Chondrocyte (in vitro differentiated cells): ENCODE data around the gene USP6NL. TPM values are rescaled to one million over a fixed set of nuclear protein-coding genes. Genes with fewer than 3 reads are reported as not detected.
"Not testable (repeated sequence)": the region's sequence is repeated elsewhere in the genome, so short reads cannot be mapped to it uniquely, and the experiment has no call there.

Source experiments
- DNase-seq: peaks from one replicate; pipeline ENCODE4 v3.0.0; 2021; ENCODE audit warnings: mixed read lengths, low spot score
- H3K27ac Mint-ChIP-seq: one replicate; pipeline ENCODE4 v1.8.0; 2021; ENCODE audit warnings: mild to moderate bottlenecking, moderate library complexity, mixed read lengths; ENCODE audit not compliant: unreplicated experiment
- H3K27me3 Mint-ChIP-seq: 2 replicates; pipeline ENCODE4 v1.8.0; 2021; ENCODE audit warnings: low read depth, mixed read lengths
- H3K36me3 Mint-ChIP-seq: 2 replicates; pipeline ENCODE4 v1.8.0; 2021; ENCODE audit warnings: low read depth, mixed read lengths
- H3K4me1 Mint-ChIP-seq: 2 replicates; pipeline ENCODE4 v1.8.0; 2021; ENCODE audit warnings: low read depth, mild to moderate bottlenecking, mixed read lengths
- H3K4me3 Mint-ChIP-seq: one replicate; pipeline ENCODE4 v1.8.0; 2021; ENCODE audit warnings: mild to moderate bottlenecking, moderate library complexity, mixed read lengths; ENCODE audit not compliant: unreplicated experiment
- H3K9me3 Mint-ChIP-seq: 2 replicates; pipeline ENCODE4 v1.8.0; 2021; ENCODE audit warnings: low read depth, mixed read lengths
- CTCF ChIP-seq: fragments of 200-600 bp; sonication (generic); IDR thresholded peaks from 2 replicates; pipeline ENCODE4 v1.5.0; 2021; ENCODE audit warnings: antibody characterized with exemption, mild to moderate bottlenecking, moderate library complexity
- total RNA-seq: library from RNA; stranded (reverse); gene quantifications from 3 replicates; pipeline ENCODE4 v1.2.1, GENCODE V29; 2021

Gene USP6NL
- total RNA-seq, 1 donor from 2014 or later = 12.3 TPM

- Mint-ChIP-seq H3K36me3 (no peaks in the 10 kb centered on the region), H3K4me3 (no peak overlapping the region), H3K9me3 (peaks cover 2% of the 10 kb centered on the region), H3K27me3 (peaks cover 20% of the 10 kb centered on the region), H3K4me1 (no peaks in the 10 kb centered on the region), H3K27ac (no peak overlapping the region)
- TF ChIP-seq CTCF = no peak
- DNase-seq = no peak
These were observed 170.9 kb downstream of the USP6NL start for GRCh38 chr10:11440250-11441150.

- TF ChIP-seq CTCF = no peak
- Mint-ChIP-seq H3K4me3 (no peak overlapping the region), H3K27ac (no peak overlapping the region), H3K36me3 (no peaks in the 10 kb centered on the region), H3K9me3 (peaks cover 2% of the 10 kb centered on the region), H3K4me1 (no peaks in the 10 kb centered on the region), H3K27me3 (peaks cover 23% of the 10 kb centered on the region)
- DNase-seq = no peak
These were observed 171.9 kb downstream of the USP6NL start for GRCh38 chr10:11439523-11440053.

GRCh38 chr10:11437391-11438142, 173.9 kb downstream of the USP6NL start:
- DNase-seq = no peak
- Mint-ChIP-seq H3K9me3 (peaks cover 2% of the 10 kb centered on the region), H3K36me3 (no peaks in the 10 kb centered on the region), H3K4me3 (no peak overlapping the region), H3K27me3 (peaks cover 24% of the 10 kb centered on the region), H3K4me1 (no peaks in the 10 kb centered on the region), H3K27ac (no peak overlapping the region)
- TF ChIP-seq CTCF = no peak

GRCh38 chr10:11436445-11436844, 175.0 kb downstream of the USP6NL start:
- H3K9me3 Mint-ChIP-seq, DNase-seq, H3K4me1 Mint-ChIP-seq, H3K36me3 Mint-ChIP-seq, H3K4me3 Mint-ChIP-seq, H3K27ac Mint-ChIP-seq: not testable (repeated sequence)
- peaks cover 23% of the 10 kb centered on the region for H3K27me3 Mint-ChIP-seq

GRCh38 chr10:11435581-11435981, 175.9 kb downstream of the USP6NL start:
- Mint-ChIP-seq H3K27ac (no peak overlapping the region), H3K27me3 (peaks cover 20% of the 10 kb centered on the region), H3K4me3 (no peak overlapping the region), H3K36me3 (no peaks in the 10 kb centered on the region), H3K4me1 (no peaks in the 10 kb centered on the region), H3K9me3 (no peaks in the 10 kb centered on the region)
- DNase-seq = no peak
- TF ChIP-seq CTCF = no peak
